HEK293T (cell line): ENCODE results near the gene MECR.
A peak's percentile ranks its signal among the peaks of the same experiment; 100 is the strongest.
"Not testable (repeated sequence)": the region's sequence is repeated elsewhere in the genome, so short reads cannot be mapped to it uniquely, and the experiment has no call there.

Source experiments
- CTCF ChIA-PET: fragments of 350-600 bp; formaldehyde crosslinking; extraction: SDS; loops from one replicate; lab custom pipeline; 2021; ENCODE audit warnings: antibody characterized with exemption, inconsistent platforms; lab: Yijun Ruan, JAX
- POLR2A ChIA-PET: fragments of 350-600 bp; formaldehyde crosslinking; extraction: SDS; loops from one replicate; lab custom pipeline; 2020; ENCODE audit warnings: antibody characterized with exemption, inconsistent platforms; lab: Yijun Ruan, JAX
- DNase-seq: peaks from one replicate; pipeline ENCODE4 v3.0.0; 2012; ENCODE audit warnings: mixed read lengths; ENCODE audit errors: extremely low spot score
- ARNT ChIP-seq: fragments of 450-650 bp; IDR thresholded peaks from 2 replicates; pipeline ENCODE4 v1.6.1; 2017; ENCODE audit warnings: mild to moderate bottlenecking
- BHLHE40 ChIP-seq: fragments of 450-650 bp; IDR thresholded peaks from 2 replicates; pipeline ENCODE4 v1.6.1; 2016; ENCODE audit warnings: mild to moderate bottlenecking, moderate library complexity, borderline replicate concordance
- CTBP1 ChIP-seq: fragments of 450-650 bp; IDR thresholded peaks from 2 replicates; pipeline ENCODE4 v1.6.1; 2016; ENCODE audit warnings: borderline replicate concordance
- ELF4 ChIP-seq: fragments of 450-650 bp; IDR thresholded peaks from 2 replicates; pipeline ENCODE4 v1.6.1; 2017; ENCODE audit warnings: antibody characterized with exemption
- FOXA1 ChIP-seq: fragments of 450-650 bp; IDR thresholded peaks from 2 replicates; pipeline ENCODE4 v1.6.1; 2016; ENCODE audit warnings: mild to moderate bottlenecking
- FOXK2 ChIP-seq: fragments of 450-650 bp; IDR thresholded peaks from 2 replicates; pipeline ENCODE4 v1.6.1; 2016; ENCODE audit warnings: mild to moderate bottlenecking
- FOXM1 ChIP-seq: fragments of 450-650 bp; IDR thresholded peaks from 2 replicates; pipeline ENCODE4 v1.6.1; 2017; ENCODE audit warnings: mild to moderate bottlenecking, borderline replicate concordance
- HDGF ChIP-seq: fragments of 450-650 bp; IDR thresholded peaks from 2 replicates; pipeline ENCODE4 v1.6.1; 2017; ENCODE audit warnings: antibody characterized with exemption, borderline replicate concordance
- L3MBTL2 ChIP-seq: fragments of 450-650 bp; conservative IDR thresholded peaks from 2 replicates; pipeline ENCODE4 v1.6.1; 2016; ENCODE audit warnings: mild to moderate bottlenecking
- LEF1 ChIP-seq: fragments of 450-650 bp; IDR thresholded peaks from 2 replicates; pipeline ENCODE4 v1.6.1; 2017; ENCODE audit warnings: mild to moderate bottlenecking, borderline replicate concordance
- NFRKB ChIP-seq: fragments of 450-650 bp; IDR thresholded peaks from 2 replicates; pipeline ENCODE4 v1.6.1; 2016; ENCODE audit warnings: mild to moderate bottlenecking, moderate library complexity
- SP1 ChIP-seq: fragments of 450-650 bp; IDR thresholded peaks from 2 replicates; pipeline ENCODE4 v1.6.1; 2017
- SUZ12 ChIP-seq: fragments of 450-650 bp; IDR thresholded peaks from 2 replicates; pipeline ENCODE4 v1.6.1; 2016; ENCODE audit warnings: mild to moderate bottlenecking
- TARDBP ChIP-seq: fragments of 450-650 bp; IDR thresholded peaks from 2 replicates; pipeline ENCODE4 v1.6.1; 2016
- ZNF384 ChIP-seq: fragments of 450-650 bp; IDR thresholded peaks from 2 replicates; pipeline ENCODE4 v1.6.1; 2016
- TF ChIP-seq, protein P1 (sequence below): fragments of 450-650 bp; IDR thresholded peaks from 2 replicates; pipeline ENCODE4 v1.6.1; 2016

MECR gene

GRCh38 chr1:29237852-29238619, 7.3 kb upstream of the MECR start:
- DNase-seq = peak; percentile 53
- TF ChIP-seq ZNF384 (no peak), SUZ12 (no peak), L3MBTL2 (peak; percentile 54; the same call in 1 of the 2 replicates)
- CTCF ChIA-PET = no interaction called here
- POLR2A ChIA-PET = no interaction called here

- CTCF ChIA-PET = interaction anchor here (0.6 kb wide), 2 partner anchors 162 to 205 kb away, joined by 3 to 5 read pairs; no protein-coding TSS in a partner anchor
- POLR2A ChIA-PET = no interaction called here
- peak; percentile 48; the same call in 1 of the 2 replicates for TF ChIP-seq CTBP1
- peak; percentile 98 for TF ChIP-seq TARDBP
- TF ChIP-seq SUZ12 = no peak
- TF ChIP-seq L3MBTL2 = peak; percentile 29; the same call in 1 of the 2 replicates
- DNase-seq = peak; percentile 65
Measured at GRCh38 chr1:29237129-29237821, 6.5 kb upstream of the MECR start.

DNA sequence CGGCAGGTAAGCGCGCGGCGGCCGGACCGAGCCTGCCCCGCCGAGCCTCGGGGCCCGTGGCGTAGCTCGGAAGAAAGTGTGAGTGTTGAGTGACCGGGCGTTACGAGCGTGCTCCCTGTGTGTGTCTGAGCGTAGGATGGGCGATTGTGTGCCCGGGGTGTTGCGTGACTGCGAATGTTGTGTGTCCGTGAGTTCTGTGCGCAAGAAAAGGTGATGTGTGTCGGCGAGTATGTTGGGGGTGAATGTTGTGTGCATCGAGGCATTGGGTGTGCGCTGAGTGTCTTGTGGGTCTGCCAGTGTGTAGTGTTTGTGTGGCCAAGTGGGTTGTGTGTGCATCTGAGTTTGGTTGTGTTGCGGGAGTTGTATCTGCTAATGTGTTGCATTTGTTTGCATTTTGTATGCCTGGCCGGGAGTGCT, 6.0 kb upstream of the MECR start:
- DNase-seq = no peak
- CTCF ChIA-PET = interaction anchor here (0.6 kb wide), 2 partner anchors 162 to 205 kb away, joined by 3 to 5 read pairs; no protein-coding TSS in a partner anchor
- POLR2A ChIA-PET = no interaction called here
- TF ChIP-seq L3MBTL2 (peak; percentile 37; the same call in 1 of the 2 replicates), FOXM1 (no peak)

- CTCF ChIA-PET = interaction anchor here (0.6 kb wide), 2 partner anchors 163 to 206 kb away, joined by 3 to 5 read pairs; no protein-coding TSS in a partner anchor
- POLR2A ChIA-PET = no interaction called here
- DNase-seq = peak; percentile 98
- TF ChIP-seq FOXK2 = no peak
- no peak for TF ChIP-seq BHLHE40
- TF ChIP-seq LEF1 = peak; percentile 94; the same call in 1 of the 2 replicates
- no peak for TF ChIP-seq CTBP1
- peak; percentile 84 for TF ChIP-seq ARNT
- no peak for TF ChIP-seq FOXA1
- peak; percentile 77 for TF ChIP-seq FOXM1
Measured at GRCh38 chr1:29235955-29236711, 5.4 kb upstream of the MECR start, which contains the start of gene PTPRU. Gene PTPRU, plus strand, starts transcription at chr1:29236522. Its CDS starts 123 bp downstream, at chr1:29236645.

- DNase-seq, POLR2A ChIA-PET, CTCF ChIA-PET: not testable (repeated sequence)
Measured at GRCh38 chr1:29234881-29235280, 4.1 kb upstream of the MECR start.

DNA sequence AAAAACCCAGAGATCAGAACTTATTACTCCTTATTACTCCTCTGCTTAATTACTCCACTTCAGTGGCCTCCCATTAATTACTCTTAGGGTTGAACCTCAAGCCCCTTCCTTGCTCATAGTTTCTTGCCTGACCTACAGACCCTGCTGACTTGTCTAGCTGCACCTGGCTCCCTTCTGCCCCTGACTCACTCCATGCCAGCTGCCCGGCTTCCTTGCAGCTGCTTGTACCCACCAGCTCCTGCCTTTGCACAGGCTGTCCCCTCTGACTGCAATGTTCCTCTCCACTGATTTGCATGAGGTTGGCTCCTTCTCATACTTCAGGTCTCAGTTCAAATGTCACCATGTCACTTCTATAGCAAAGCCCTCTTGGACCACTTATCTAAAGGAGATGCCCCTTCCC, 3.7 kb upstream of the MECR start:
- TF ChIP-seq FOXM1 (no peak), SP1 (no peak), FOXA1 (no peak), HDGF (no peak), BHLHE40 (no peak), LEF1 (no peak), ELF4 (no peak), L3MBTL2 (no peak), TARDBP (no peak), CTBP1 (no peak), FOXK2 (no peak), SUZ12 (no peak), ARNT (no peak), NFRKB (no peak), ZNF384 (no peak)
- TF ChIP-seq, protein P1, sequence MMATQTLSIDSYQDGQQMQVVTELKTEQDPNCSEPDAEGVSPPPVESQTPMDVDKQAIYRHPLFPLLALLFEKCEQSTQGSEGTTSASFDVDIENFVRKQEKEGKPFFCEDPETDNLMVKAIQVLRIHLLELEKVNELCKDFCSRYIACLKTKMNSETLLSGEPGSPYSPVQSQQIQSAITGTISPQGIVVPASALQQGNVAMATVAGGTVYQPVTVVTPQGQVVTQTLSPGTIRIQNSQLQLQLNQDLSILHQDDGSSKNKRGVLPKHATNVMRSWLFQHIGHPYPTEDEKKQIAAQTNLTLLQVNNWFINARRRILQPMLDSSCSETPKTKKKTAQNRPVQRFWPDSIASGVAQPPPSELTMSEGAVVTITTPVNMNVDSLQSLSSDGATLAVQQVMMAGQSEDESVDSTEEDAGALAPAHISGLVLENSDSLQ = no peak
- ChIA-PET POLR2A (no interaction called here), CTCF (no interaction called here)
- DNase-seq = no peak

- TF ChIP-seq FOXK2 (no peak), NFRKB (no peak), CTBP1 (no peak), SUZ12 (no peak), FOXA1 (no peak), ELF4 (no peak), FOXM1 (no peak), ARNT (no peak), TARDBP (no peak), BHLHE40 (no peak), L3MBTL2 (no peak), SP1 (no peak), ZNF384 (no peak), LEF1 (no peak), HDGF (no peak)
- TF ChIP-seq, protein P1 = no peak
Measured at GRCh38 chr1:29233693-29234092, 3.0 kb upstream of the MECR start.

More at GRCh38 chr1:29233693-29234092, 3.0 kb upstream of the MECR start:
- POLR2A ChIA-PET = no interaction called here
- CTCF ChIA-PET = interaction anchor here (0.7 kb wide), 1 partner anchor 1130 kb away, joined by 3 read pairs; no protein-coding TSS in a partner anchor
- no peak for DNase-seq
